ENCODE data around the gene ITIH2.
A peak's percentile ranks its signal among the peaks of the same experiment; 100 is the strongest.

The ITIH2 gene

GRCh38 chr10:7794251-7795026 is 91.3 kb downstream of the ITIH2 start:
- TF ChIP-seq CTCF (IDR thresholded peaks at IDR 0.05; ENCODE audit: low read depth, low read length, missing control alignments), result no peak
- no peak overlapping the region for H3K4me3 ChIP-seq (ENCODE audit: low read depth, low read length)
- DNase-seq, result no peak
- in situ Hi-C loops (cut with HindIII; ENCODE audit: low pct_ligation_motif_present, low sequenced_read_pairs), result no loop called here
- H3K27me3 ChIP-seq (replicated peaks), result no peaks in the 10 kb centered on the region
- H3K36me3 ChIP-seq (replicated peaks), result peaks cover 17% of the 10 kb centered on the region
- no peak overlapping the region for H3K27ac ChIP-seq

GRCh38 chr10:7795605-7796004 is 92.5 kb downstream of the ITIH2 start:
- Histone ChIP-seq H3K27ac (peak overlapping the region; percentile 9), H3K36me3 (replicated peaks) (peaks cover 29% of the 10 kb centered on the region), H3K27me3 (replicated peaks) (no peaks in the 10 kb centered on the region), H3K4me3 (ENCODE audit: low read depth, low read length) (no peak overlapping the region)
- peak; percentile 68 for DNase-seq
- in situ Hi-C loops (cut with HindIII; ENCODE audit: low pct_ligation_motif_present, low sequenced_read_pairs), result no loop called here
- no peak for TF ChIP-seq CTCF (IDR thresholded peaks at IDR 0.05; ENCODE audit: low read depth, low read length, missing control alignments)

GRCh38 chr10:7797582-7797981 is 94.5 kb downstream of the ITIH2 start:
- no peaks in the 10 kb centered on the region for H3K27me3 ChIP-seq (replicated peaks)
- H3K27ac ChIP-seq, result peak overlapping the region; percentile 65
- peaks cover 47% of the 10 kb centered on the region for H3K36me3 ChIP-seq (replicated peaks)

More at GRCh38 chr10:7797582-7797981, 94.5 kb downstream of the ITIH2 start:
- in situ Hi-C loops (cut with HindIII; ENCODE audit: low pct_ligation_motif_present, low sequenced_read_pairs), result no loop called here
- DNase-seq, result peak; percentile 96
- TF ChIP-seq CTCF (IDR thresholded peaks at IDR 0.05; ENCODE audit: low read depth, low read length, missing control alignments), result no peak
- no peak overlapping the region for H3K4me3 ChIP-seq (ENCODE audit: low read depth, low read length)
